Skeletal muscle tissue (tissue), 5 donors: Measurements from ENCODE around the gene IGSF9. TPM values are rescaled to one million over a fixed set of nuclear protein-coding genes. Genes with fewer than 3 reads are reported as not detected.

ENCODE experiments used
- H3K27ac ChIP-seq: one replicate; pipeline ENCODE4 v1.7.0; 2013; ENCODE audit warnings: mild to moderate bottlenecking, low read depth, low read length, inconsistent platforms
- H3K27me3 ChIP-seq, 3 donors: one replicate each; pipeline ENCODE4 v1.7.0; 2013; ENCODE audit warnings: low read length in 3 of 3; ENCODE audit not compliant: control insufficient read depth in 3 of 3, insufficient read depth in 3 of 3
- H3K36me3 ChIP-seq, 3 donors: one replicate each; pipeline ENCODE4 v1.7.0; 2013; ENCODE audit warnings: low read length in 3 of 3; ENCODE audit not compliant: control insufficient read depth in 3 of 3, insufficient read depth in 3 of 3
- H3K4me1 ChIP-seq, 3 donors: one replicate each; pipeline ENCODE4 v1.7.0; 2013; ENCODE audit warnings: low read length in 3 of 3, mild to moderate bottlenecking in 3 of 3; ENCODE audit not compliant: control insufficient read depth in 3 of 3, insufficient read depth in 3 of 3
- H3K4me3 ChIP-seq, 3 donors: one replicate each; pipeline ENCODE4 v1.7.0; 2013; ENCODE audit warnings: low read length in 3 of 3
- H3K9ac ChIP-seq, 3 donors: one replicate each; pipeline ENCODE4 v1.7.0; 2013; ENCODE audit warnings: low read length in 3 of 3, mild to moderate bottlenecking in 3 of 3, moderate library complexity in 2 of 3, low read depth in 1 of 3
- H3K9me3 ChIP-seq, 3 donors: one replicate each; pipeline ENCODE4 v1.7.0; 2013; ENCODE audit warnings: low read length in 3 of 3; ENCODE audit not compliant: control insufficient read depth in 3 of 3
- small RNA-seq: library from RNA; depleted of rRNA; stranded (forward); fragments of <200 nt; gene quantifications from one replicate; pipeline ENCODE3, GENCODE V24; 2014
- total RNA-seq: library from RNA; depleted of rRNA; stranded (reverse); fragments of >200 nt; gene quantifications from one replicate; pipeline ENCODE4 v1.2.3, GENCODE V29; 2014
- donor health status: Osteomylitis.

The IGSF9 gene
- total RNA-seq, 1 donor from 2014 or later = under 0.01 TPM

- Histone ChIP-seq H3K36me3 (no peaks in the 10 kb centered on the region), H3K4me3 (no peak overlapping the region), H3K9me3 (no peaks in the 10 kb centered on the region), H3K27ac (no peak overlapping the region), H3K9ac (no peak overlapping the region), H3K4me1 (peaks cover 0 to 2% (median 0%) of the 10 kb centered on the region in 3 donors), H3K27me3 (no peaks in the 10 kb centered on the region)
These were observed 65.4 kb downstream of the IGSF9 start for GRCh38 chr1:159879977-159880376.

GRCh38 chr1:159879136-159879535 lies 66.3 kb downstream of the IGSF9 start:
- no peak overlapping the region for H3K27ac ChIP-seq
- no peak overlapping the region for H3K9ac ChIP-seq
- H3K9me3 ChIP-seq = no peaks in the 10 kb centered on the region
- H3K4me3 ChIP-seq = no peak overlapping the region
- no peaks in the 10 kb centered on the region for H3K36me3 ChIP-seq
- peaks cover 0 to 2% (median 0%) of the 10 kb centered on the region in 3 donors for H3K4me1 ChIP-seq
- no peaks in the 10 kb centered on the region for H3K27me3 ChIP-seq

- H3K9me3 ChIP-seq = no peaks in the 10 kb centered on the region
- H3K36me3 ChIP-seq = no peaks in the 10 kb centered on the region
- H3K27ac ChIP-seq = no peak overlapping the region
- H3K9ac ChIP-seq = no peak overlapping the region
- H3K4me1 ChIP-seq = peaks cover 0 to 2% (median 0%) of the 10 kb centered on the region in 3 donors
- H3K27me3 ChIP-seq = peaks cover 0 to 3% (median under 1%) of the 10 kb centered on the region in 3 donors
- no peak overlapping the region for H3K4me3 ChIP-seq
These were observed 67.5 kb downstream of the IGSF9 start for GRCh38 chr1:159877695-159878444.

Small RNA genes lying within 50 kb of the gene (small RNA-seq; reads per million reads assigned to genes)
- gene MIR4259 = not detected

Other genes with a start within 250 kb of the IGSF9 start
- not detected for gene CRP, start 231.0 kb downstream of the IGSF9 start, total RNA-seq
- 7.3 TPM for gene DUSP23, start 164.7 kb downstream of the IGSF9 start, total RNA-seq
- gene FCRL6, start 143.3 kb downstream of the IGSF9 start, total RNA-seq = not detected
- gene SLAMF8, start 118.7 kb downstream of the IGSF9 start, total RNA-seq = 1.6 TPM
- gene VSIG8, start 83.0 kb downstream of the IGSF9 start, total RNA-seq = not detected
- not detected for gene CFAP45, start 45.4 kb downstream of the IGSF9 start, total RNA-seq
- gene TAGLN2, start 20.1 kb downstream of the IGSF9 start, total RNA-seq = 85.1 TPM
- gene SLAMF9, start 8.6 kb upstream of the IGSF9 start, total RNA-seq = not detected
- 3.1 TPM for gene PIGM, start 86.4 kb upstream of the IGSF9 start, total RNA-seq
- 0.52 TPM for gene KCNJ10, start 124.5 kb upstream of the IGSF9 start, total RNA-seq
- not detected for gene KCNJ9, start 135.9 kb upstream of the IGSF9 start, total RNA-seq
- 11.5 TPM for gene IGSF8, start 153.0 kb upstream of the IGSF9 start, total RNA-seq
- gene ATP1A2, start 170.1 kb upstream of the IGSF9 start, total RNA-seq = 38.1 TPM
- gene ATP1A4, start 206.0 kb upstream of the IGSF9 start, total RNA-seq = under 0.01 TPM
- gene CASQ1, start 245.0 kb upstream of the IGSF9 start, total RNA-seq = 616 TPM